ENCODE results near the gene DRAM1.
"Not testable (repeated sequence)": the region's sequence is repeated elsewhere in the genome, so short reads cannot be mapped to it uniquely, and the experiment has no call there.

DRAM1 gene

GRCh38 chr12:101857043-101857558, 20.3 kb upstream of the DRAM1 start:
- no peak for DNase-seq (ENCODE audit: low read depth, low spot score)
- no peak overlapping the region for H3K4me3 ChIP-seq (ENCODE audit: low read length)

GRCh38 chr12:101858361-101858760, 19.0 kb upstream of the DRAM1 start:
- no peak for DNase-seq (ENCODE audit: low read depth, low spot score)
- H3K4me3 ChIP-seq (ENCODE audit: low read length) = no peak overlapping the region

GRCh38 chr12:101859664-101860607, 17.4 kb upstream of the DRAM1 start:
- H3K4me3 ChIP-seq (ENCODE audit: low read length) = no peak overlapping the region
- DNase-seq (ENCODE audit: low read depth, low spot score) = no peak

- DNase-seq (ENCODE audit: low read depth, low spot score); H3K4me3 ChIP-seq (ENCODE audit: low read length): not testable (repeated sequence)
Measured at GRCh38 chr12:101861688-101862087, 15.7 kb upstream of the DRAM1 start.

- H3K4me3 ChIP-seq (ENCODE audit: low read length) = no peak overlapping the region
- no peak for DNase-seq (ENCODE audit: low read depth, low spot score)
Measured at GRCh38 chr12:101862245-101862644, 15.1 kb upstream of the DRAM1 start.

GRCh38 chr12:101863981-101864380, 13.4 kb upstream of the DRAM1 start:
- H3K4me3 ChIP-seq (ENCODE audit: low read length) = no peak overlapping the region
- DNase-seq (ENCODE audit: low read depth, low spot score) = no peak

GRCh38 chr12:101866615-101867373, 10.6 kb upstream of the DRAM1 start:
- no peak for DNase-seq (ENCODE audit: low read depth, low spot score)
- no peak overlapping the region for H3K4me3 ChIP-seq (ENCODE audit: low read length)

- not testable (repeated sequence) for DNase-seq (ENCODE audit: low read depth, low spot score)
Measured at GRCh38 chr12:101867619-101868018, 9.8 kb upstream of the DRAM1 start.

GRCh38 chr12:101870925-101871324, 6.5 kb upstream of the DRAM1 start:
- H3K4me3 ChIP-seq (ENCODE audit: low read length) = no peak overlapping the region
- DNase-seq (ENCODE audit: low read depth, low spot score) = no peak

More at GRCh38 chr12:101867619-101868018, 9.8 kb upstream of the DRAM1 start:
- not testable (repeated sequence) for H3K4me3 ChIP-seq (ENCODE audit: low read length)

- H3K4me3 ChIP-seq (ENCODE audit: low read length) = no peak overlapping the region
- DNase-seq (ENCODE audit: low read depth, low spot score) = no peak
Measured at GRCh38 chr12:101875162-101875561, 2.2 kb upstream of the DRAM1 start.

- DNase-seq (ENCODE audit: low read depth, low spot score) = no peak
- H3K4me3 ChIP-seq (ENCODE audit: low read length) = no peak overlapping the region
Measured at GRCh38 chr12:101876322-101876860, 989 bp upstream of the DRAM1 start.

- no peak overlapping the region for H3K4me3 ChIP-seq (ENCODE audit: low read length)
- DNase-seq (ENCODE audit: low read depth, low spot score) = no peak
Measured at GRCh38 chr12:101877806-101878242, 444 bp downstream of the DRAM1 start.

- DNase-seq (ENCODE audit: low read depth, low spot score) = no peak
- H3K4me3 ChIP-seq (ENCODE audit: low read length) = no peak overlapping the region
Measured at GRCh38 chr12:101878243-101878821, 952 bp downstream of the DRAM1 start.

GRCh38 chr12:101880769-101881168, 3.4 kb downstream of the DRAM1 start:
- no peak overlapping the region for H3K4me3 ChIP-seq (ENCODE audit: low read length)
- no peak for DNase-seq (ENCODE audit: low read depth, low spot score)

- no peak for DNase-seq (ENCODE audit: low read depth, low spot score)
- no peak overlapping the region for H3K4me3 ChIP-seq (ENCODE audit: low read length)
Measured at GRCh38 chr12:101881228-101881627, 3.8 kb downstream of the DRAM1 start.

GRCh38 chr12:101884174-101884573, 6.8 kb downstream of the DRAM1 start:
- no peak overlapping the region for H3K4me3 ChIP-seq (ENCODE audit: low read length)
- no peak for DNase-seq (ENCODE audit: low read depth, low spot score)

- DNase-seq (ENCODE audit: low read depth, low spot score); H3K4me3 ChIP-seq (ENCODE audit: low read length): not testable (repeated sequence)
Measured at GRCh38 chr12:101884781-101885340, 7.5 kb downstream of the DRAM1 start.

GRCh38 chr12:101885912-101886561, 8.7 kb downstream of the DRAM1 start:
- H3K4me3 ChIP-seq (ENCODE audit: low read length) = no peak overlapping the region
- DNase-seq (ENCODE audit: low read depth, low spot score) = no peak

All from Jurkat, Clone E6-1 (cell line).